GM19240 (cell line): Measurements from ENCODE around the gene SDHA.
"Not testable (repeated sequence)": the region's sequence is repeated elsewhere in the genome, so short reads cannot be mapped to it uniquely, and the experiment has no call there.

Experiments
- DNase-seq: peaks from one replicate; pipeline ENCODE4 v3.0.0; 2011; ENCODE audit warnings: low spot score; ENCODE audit not compliant: insufficient read length

SDHA gene

DNA sequence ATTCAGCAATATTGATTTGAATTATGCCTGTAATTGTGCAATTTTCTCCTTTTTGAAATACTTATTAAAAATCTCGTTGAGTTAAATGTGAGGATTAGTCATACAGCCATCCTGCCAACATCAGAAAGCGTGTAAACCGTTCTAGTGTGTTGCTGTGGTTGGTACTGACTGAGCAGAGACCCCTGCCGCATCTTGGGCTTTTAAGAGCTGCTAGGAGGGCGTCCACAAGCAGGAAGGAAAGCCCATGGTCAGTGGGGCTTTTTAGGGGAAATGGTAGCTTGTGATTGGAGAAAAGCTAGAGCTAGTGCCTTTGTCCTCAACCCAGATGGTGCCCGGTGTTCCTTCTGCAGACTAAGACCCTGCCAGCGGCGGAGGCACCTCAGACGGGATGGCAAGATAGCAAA is 1.3 kb downstream of the SDHA start:
- DNase-seq: no peak

DNA sequence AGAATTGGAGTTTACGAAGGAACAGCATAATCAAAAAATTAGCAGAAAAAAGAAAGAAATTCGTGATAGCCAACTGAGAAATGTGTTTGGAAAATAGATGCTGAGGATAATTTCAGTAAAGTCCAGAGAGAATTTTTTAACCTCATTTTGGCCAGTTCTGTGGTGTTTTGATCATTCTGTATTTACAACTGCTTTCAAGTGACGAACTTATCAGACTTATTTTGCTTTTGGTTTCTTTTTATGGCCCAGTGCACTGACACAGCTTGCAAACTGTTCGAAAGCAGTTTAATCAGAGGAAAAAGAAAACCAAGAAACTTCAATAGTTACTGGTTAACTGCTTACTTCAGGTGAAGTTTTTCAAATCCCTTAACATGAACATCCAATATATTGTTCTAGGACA is 1.9 kb downstream of the SDHA start:
- no peak for DNase-seq

DNA sequence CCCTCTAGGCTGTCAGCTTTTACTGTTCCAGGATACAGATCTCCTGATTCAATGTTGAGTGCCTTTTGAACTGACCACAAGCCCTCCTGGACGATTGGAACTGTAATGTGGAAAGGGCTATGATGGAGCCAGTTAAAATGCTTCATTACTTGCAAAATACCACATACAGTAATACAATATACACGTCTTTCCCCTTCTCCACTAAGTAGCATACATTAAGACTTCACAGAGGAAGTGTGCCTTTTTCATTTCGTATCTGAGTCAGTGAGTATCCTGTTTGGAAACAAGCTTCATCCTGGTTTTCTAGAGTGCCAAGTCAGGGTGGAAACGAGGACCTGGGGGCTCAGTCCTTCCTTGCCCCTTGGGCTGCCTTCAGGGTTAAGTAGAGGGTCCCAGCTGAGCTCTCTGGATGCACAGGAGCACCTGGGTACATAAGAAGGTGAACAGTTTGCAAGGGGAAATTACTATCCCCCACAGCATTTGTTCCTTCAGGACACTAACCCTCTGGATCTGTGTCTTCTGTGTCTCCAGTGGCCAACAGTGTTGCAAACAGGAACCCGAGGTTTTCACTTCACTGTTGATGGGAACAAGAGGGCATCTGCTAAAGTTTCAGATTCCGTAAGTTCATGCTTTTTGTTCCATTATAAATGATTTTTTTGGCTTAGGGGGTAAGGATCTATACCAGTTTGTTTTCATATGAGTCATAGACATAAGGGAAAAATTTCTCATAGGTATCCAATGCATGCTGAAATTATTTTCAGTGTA is 5.0 kb downstream of the SDHA start:
- DNase-seq: not testable (repeated sequence)

DNA sequence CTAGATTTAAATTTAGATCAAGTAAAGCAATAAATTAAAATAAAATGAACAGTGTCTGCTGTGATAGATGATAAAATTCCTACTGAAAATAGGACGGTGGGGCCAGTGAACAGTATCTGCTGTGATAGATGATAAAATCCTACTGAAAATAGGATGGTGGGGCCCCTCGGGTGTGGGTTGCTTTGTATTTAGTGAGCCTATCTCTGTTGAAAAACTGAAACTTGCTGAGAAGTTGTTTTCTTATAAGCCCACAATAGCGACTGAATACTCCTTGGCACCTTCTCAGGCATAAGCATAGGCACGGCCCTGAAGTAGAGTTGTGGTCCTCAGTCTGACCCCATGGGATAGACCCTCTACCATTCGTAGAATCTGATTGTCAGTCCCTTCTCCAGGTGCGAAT is 5.7 kb downstream of the SDHA start:
- DNase-seq: no peak

DNA sequence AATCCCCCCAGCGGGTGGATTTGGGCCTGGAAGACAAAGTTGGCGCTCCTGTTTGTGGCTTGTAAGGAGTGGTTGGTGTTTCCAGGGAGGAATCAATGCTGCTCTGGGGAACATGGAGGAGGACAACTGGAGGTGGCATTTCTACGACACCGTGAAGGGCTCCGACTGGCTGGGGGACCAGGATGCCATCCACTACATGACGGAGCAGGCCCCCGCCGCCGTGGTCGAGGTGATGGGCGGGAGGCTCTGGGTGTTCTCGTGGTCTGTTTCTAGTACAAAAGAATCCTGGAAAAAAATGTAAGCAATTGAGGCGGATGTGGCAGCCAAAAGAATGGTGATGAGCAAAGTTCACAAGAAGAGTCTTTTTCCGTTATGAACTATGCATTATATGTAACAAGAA is 7.2 kb downstream of the SDHA start:
- no peak for DNase-seq

DNA sequence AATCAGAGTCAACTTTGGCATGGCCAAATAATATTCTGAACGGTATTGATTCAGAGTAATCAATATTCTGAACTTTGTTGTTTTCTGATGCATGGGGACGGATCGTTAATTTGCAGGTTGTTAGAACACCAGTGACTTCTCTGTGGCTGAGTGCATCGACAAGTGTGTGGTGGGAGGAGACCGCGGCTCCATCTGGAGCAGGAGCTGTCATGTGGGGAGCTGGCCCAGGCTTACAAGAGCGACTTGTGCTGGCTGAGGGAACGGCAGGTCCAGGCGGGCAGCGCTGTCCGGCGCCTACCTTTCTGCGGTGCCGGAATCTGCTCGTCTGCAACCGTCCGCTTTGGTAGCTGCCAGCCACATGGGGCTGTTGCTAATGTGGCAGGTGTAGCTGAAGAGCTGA is 9.3 kb downstream of the SDHA start:
- DNase-seq: not testable (repeated sequence)

DNA sequence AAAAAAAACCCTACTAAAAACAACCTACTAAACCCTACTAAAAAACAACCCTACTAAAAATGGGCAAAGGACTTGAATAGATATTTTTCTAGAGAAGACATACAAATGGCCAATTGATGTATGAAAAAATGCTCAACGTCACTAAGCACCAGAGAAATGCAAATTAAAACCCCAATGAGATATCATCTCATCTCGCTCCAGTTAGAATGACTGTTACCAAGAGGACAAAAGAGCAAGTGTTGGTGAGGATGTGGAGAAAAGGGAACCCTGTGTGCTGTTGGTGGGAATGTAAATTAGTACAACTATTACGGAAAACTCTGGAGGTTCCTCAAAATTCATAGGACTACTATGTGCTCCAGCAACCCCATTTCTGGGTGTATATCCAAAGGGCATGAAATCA is 10.8 kb downstream of the SDHA start:
- DNase-seq: no peak

DNA sequence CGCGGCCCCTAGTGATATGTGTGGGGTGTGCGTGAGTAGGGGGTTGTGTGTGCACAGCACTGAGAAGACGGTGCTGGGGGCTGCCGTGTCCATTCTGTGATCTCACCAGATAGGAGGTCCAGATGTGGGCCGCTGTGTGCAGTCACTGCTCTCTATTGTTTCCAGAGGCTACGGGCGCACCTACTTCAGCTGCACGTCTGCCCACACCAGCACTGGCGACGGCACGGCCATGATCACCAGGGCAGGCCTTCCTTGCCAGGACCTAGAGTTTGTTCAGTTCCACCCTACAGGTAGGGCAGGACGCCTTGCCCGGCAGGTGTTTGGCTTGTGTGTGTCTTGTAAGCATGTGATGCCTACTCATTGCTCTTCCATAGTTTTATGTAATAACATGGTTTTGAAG is 12.6 kb downstream of the SDHA start:
- DNase-seq: no peak

DNA sequence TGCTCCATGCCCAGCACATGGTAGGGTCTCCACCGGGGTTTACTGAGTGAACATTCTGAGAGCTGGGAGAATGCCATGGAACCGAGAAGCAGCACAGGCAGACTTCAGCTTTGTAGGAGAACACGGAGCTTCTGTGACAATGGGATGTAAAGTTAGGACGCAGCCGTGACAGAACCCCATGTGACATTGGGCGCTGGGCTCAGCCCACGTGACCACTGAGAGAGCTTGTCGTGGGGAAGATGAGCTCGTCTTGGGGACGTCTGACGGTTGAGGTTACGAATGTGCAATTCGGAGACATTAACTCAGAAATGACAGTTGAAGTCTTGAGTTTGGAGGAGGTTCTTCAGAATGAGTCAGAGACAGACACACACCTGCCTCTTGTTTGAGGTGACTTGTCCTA is 13.5 kb downstream of the SDHA start:
- no peak for DNase-seq

DNA sequence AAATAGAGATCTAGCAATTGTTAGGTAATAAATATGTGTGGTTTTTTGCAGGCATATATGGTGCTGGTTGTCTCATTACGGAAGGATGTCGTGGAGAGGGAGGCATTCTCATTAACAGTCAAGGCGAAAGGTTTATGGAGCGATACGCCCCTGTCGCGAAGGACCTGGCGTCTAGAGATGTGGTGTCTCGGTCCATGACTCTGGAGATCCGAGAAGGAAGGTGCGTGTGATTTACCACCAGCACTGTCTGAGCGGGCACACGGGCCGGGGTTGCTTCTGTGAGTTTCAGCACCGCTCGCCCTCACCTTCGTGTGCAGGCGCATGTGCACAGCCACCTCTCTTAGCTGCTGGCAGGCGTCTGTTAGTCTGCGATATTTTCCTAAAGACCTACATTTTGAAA is 15.3 kb downstream of the SDHA start:
- not testable (repeated sequence) for DNase-seq

DNA sequence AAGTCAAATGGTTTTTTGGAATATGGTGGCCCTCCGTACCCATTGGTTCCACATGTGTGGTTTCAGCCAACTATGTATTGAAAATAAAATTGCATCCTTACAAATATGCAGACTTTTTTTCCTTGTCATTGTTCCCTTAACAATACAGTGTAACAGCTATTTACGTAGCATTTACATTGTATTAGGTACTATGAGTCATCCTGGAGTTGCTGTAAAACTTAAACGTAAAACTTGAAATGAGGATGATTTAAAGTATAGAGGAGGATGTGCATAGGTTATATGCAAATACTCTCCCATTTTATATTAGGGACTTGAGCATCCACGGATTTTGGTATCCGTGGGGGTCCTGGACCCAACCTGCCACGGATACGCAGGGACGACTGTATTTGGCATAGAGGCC is 16.3 kb downstream of the SDHA start:
- DNase-seq: no peak

DNA sequence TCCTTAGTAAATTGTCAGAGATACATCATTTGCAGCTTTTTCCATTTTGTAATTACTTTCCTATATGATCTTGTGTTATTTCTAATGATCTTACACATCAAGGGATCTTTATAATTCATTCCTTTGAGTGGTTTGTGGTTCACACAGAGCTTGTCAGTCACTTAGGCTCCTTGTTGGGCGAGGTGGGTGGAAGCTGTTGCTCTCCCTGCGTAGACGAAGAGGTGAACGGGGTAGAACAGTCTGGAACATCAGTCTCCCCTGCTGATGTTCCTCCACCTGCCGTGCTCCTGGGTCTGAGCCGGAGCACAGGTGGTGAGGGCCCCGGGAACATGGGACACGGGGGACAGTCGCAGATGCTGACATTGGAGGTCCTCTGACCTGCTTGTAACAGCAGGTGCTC is 17.4 kb downstream of the SDHA start:
- not testable (repeated sequence) for DNase-seq

DNA sequence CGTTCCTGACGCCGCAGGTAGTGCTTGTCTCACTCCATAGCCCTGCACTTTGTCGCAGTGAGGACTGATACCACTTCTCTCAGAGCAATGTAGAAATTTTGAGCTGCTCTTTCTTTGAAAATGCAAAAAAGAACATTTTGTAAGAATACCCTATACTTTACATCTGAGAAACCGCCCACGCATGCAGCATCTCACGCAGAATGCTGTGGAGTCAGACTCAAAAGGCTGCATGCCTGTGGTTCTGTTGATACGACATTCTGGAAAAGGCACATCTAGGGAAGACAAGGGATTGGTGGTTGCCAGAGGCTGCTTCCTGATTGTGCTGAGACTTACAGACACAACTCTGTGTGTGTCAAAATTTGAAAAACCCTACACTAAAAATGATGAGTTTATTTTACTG is 19.8 kb downstream of the SDHA start:
- not testable (repeated sequence) for DNase-seq

DNA sequence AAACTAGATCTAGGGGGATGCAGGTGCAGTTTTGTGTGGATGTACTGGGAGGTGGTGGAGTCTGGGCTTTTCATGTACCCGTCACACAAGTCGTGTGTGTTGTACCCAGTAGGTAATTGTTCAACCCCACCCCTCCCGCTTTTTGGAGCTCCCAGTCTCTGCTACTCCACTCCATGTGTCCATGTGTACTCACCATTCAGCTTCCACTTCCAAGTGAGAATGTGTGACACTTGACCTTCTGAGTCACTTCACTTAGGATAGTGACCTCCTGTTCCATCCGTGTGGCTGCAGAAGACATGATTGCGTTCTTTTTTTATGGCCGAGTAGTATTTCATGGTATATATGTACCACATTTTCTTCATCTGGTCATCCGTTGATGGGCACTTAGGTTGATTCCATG is 22.4 kb downstream of the SDHA start:
- DNase-seq: not testable (repeated sequence)

DNA sequence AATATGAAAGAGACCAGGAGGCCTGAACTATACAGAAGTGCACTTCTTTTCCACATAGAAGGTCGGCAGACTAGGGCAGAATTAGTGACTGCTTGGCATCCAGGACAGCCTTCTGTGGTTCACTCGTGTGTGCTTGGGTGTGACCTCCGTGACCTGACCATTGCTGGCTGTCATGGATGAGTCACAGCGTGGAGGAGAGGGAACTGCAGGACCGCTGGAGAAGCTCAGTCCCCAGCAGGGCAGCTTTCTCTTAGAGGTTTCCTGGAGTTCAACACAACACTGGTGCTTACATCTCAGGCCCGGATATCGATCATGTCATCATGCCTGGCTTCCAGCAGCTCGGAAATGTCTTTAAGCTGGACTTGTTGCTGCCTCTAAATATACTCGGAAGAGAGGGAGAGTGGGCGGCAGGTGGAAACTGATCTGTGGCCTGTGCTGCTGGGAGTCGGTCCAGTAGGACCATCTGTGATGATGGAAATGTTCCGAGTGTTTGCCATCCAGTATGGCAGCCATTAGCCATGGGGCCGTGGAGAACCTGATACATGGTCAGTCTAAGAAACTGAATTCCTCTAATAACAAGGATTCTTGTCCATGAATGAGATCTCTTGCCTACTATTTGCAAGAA is 23.0 kb downstream of the SDHA start:
- DNase-seq: not testable (repeated sequence)

DNA sequence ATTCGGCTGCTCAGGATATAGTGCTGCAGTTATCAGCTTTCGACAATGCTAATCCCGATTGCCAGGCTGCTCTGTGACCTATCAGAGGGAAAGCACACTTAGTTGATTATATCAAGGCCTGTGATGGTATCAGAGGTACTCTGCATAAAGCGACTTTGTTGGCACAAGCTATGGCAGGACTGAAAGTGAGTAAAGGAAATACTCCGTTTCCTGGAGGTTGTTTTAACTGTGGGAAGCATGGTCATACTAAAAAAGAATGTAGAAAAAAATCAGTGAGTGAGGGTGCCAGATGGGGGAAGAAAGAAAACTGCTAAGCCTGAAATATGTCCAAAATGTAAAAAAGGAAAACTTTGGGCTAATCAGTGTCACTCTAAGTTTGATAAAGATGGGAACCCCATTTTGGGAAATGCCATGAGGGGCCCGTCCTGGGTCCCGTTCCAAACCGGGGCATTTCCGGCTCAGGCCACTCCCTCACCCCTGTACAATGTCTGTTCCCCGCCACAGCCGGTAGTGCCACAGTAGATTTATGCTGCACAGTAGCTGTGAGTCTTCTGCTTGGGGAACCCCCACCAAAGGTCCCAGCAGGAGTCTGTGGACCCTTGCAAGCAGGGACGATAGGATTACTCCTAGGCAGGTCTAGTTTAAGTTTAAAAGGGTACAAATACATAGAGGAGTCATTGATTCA is 25.7 kb downstream of the SDHA start:
- not testable (repeated sequence) for DNase-seq

DNA sequence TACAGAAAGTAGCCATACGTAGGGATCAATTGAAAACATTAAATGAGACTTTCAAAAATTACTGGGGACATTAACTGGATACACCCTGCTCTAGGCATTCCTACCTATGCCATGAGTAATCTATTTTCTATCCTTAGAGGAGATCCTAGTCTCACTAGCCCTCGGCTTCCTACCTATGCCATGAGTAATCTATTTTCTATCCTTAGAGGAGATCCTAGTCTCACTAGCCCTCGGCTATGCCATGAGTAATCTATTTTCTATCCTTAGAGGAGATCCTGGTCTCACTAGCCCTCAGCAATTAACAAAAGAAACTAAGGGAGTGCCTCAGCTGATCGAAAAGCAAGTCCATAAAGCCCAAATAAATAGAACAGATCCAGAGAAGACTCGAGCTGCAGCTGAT is 27.6 kb downstream of the SDHA start:
- DNase-seq: not testable (repeated sequence)

DNA sequence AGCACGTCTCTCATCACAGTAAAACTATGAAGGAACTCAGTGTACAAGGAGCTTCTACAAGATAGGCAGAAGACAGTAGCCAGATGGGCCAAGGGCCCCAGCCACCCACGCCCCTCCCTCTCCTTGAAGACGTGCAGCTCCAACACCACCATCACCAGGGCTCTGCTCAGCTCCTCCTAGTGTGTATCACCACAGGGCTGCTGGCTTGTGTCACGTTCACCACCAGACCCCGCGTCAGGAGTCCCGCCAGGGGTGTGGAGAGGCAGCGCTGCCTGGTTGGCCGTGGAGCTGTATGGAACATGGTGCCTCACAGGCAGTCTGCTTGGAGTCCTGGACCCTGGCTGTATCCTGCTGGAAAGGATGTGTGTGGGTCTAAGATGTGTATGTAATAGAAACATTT is 32.3 kb downstream of the SDHA start:
- not testable (repeated sequence) for DNase-seq

DNA sequence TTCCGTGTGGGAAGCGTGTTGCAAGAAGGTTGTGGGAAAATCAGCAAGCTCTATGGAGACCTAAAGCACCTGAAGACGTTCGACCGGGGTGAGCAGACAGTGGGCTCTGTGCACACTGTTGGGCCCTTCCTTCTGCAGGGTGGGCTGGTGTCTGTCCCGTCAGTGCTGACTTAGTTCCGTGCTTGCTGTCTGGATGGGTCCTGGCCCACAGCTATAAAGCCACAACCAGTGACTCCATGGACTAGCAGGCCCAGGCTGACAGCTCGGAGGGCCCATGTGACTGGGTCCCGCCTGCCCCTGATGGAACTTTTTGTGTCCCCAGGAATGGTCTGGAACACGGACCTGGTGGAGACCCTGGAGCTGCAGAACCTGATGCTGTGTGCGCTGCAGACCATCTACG is 32.9 kb downstream of the SDHA start:
- DNase-seq: not testable (repeated sequence)

DNA sequence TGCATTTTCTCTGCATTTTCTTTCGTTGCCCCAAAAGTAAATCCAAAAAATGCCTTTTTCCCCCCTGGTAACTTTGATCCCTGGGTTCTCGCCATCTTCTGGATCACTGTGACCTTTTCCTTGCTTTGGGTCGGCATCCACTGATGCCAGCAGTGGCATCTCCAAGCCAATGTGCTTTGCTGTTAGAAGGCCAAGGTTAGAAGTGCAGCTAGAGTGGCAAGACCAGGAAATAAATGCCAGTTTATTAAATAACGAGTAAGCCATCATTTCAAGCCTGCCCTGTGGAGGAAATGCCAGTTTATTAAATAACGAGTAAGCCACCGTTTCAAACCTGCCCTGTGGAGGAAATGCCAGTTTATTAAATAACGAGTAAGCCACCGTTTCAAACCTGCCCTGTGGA is 33.4 kb downstream of the SDHA start:
- not testable (repeated sequence) for DNase-seq

DNA sequence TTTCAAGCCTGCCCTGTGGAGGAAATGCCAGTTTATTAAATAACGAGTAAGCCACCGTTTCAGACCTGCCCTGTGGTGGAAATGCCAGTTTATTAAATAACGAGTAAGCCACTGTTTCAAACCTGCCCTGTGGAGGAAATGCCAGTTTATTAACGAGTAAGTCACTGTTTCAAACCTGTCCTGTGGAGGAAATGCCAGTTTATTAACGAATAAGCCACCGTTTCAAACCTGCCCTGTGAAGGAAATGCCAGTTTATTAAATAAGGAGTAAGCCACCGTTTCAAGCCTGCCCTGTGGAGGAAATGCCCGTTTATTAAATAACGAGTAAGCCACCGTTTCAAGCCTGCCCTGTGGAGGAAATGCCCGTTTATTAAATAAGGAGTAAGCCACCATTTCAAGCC is 33.9 kb downstream of the SDHA start:
- not testable (repeated sequence) for DNase-seq

DNA sequence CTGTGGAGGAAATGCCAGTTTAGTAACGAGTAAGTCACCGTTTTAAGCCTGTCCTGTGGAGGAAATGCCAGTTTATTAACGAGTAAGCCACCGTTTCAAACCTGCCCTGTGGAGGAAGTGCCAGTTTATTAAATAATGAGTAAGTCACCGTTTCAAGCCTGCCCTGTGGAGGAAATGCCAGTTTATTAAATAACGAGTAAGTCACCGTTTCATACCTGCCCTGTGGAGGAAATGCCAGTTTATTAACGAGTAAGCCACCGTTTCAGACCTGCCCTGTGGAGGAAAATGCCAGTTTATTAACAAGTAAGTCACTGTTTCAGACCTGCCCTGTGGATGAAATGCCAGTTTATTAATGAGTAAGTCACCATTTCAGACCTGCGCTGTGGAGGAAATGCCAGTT is 34.4 kb downstream of the SDHA start:
- DNase-seq: no peak

DNA sequence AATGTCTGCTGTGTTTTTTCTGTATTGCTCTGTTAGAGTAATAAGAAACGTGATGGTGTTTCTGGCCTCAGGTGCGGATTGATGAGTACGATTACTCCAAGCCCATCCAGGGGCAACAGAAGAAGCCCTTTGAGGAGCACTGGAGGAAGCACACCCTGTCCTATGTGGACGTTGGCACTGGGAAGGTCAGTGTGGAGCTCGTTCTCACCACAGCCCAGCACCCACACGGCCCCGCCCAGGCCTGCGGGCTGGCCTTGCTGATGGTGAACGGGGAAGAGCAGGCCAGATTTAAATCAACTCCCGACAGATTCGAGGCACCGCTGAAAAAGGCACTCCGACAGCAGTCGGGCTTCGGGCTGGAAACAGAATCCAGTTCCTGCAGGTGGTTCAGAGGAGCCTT is 36.2 kb downstream of the SDHA start:
- not testable (repeated sequence) for DNase-seq
